ENCODE measurements around the gene MDM2.
"Not testable (repeated sequence)": the region's sequence is repeated elsewhere in the genome, so short reads cannot be mapped to it uniquely, and the experiment has no call there.

MDM2 gene

DNA sequence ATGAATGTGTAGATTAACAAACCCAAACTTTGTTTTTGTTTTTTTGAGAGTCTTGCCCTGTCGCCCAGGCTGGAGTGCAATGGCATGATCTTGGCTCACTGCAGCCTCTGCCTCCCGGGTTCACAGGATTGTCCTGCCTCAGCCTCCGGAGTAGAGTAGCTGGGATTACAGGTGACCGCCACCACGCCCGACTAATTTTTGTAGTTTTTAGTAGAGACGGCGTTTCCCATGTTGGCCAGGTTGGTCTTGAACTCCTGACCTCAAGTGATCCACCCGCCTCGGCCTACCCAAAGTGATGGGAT lies 752 bp upstream of the MDM2 start:
- DNase-seq, result not testable (repeated sequence)

DNA sequence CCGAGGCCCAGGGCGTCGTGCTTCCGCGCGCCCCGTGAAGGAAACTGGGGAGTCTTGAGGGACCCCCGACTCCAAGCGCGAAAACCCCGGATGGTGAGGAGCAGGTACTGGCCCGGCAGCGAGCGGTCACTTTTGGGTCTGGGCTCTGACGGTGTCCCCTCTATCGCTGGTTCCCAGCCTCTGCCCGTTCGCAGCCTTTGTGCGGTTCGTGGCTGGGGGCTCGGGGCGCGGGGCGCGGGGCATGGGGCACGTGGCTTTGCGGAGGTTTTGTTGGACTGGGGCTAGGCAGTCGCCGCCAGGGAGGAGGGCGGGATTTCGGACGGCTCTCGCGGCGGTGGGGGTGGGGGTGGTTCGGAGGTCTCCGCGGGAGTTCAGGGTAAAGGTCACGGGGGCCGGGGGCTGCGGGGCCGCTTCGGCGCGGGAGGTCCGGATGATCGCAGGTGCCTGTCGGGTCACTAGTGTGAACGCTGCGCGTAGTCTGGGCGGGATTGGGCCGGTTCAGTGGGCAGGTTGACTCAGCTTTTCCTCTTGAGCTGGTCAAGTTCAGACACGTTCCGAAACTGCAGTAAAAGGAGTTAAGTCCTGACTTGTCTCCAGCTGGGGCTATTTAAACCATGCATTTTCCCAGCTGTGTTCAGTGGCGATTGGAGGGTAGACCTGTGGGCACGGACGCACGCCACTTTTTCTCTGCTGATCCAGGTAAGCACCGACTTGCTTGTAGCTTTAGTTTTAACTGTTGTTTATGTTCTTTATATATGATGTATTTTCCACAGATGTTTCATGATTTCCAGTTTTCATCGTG lies 612 bp downstream of the MDM2 start:
- peak; percentile 34 for DNase-seq

DNA sequence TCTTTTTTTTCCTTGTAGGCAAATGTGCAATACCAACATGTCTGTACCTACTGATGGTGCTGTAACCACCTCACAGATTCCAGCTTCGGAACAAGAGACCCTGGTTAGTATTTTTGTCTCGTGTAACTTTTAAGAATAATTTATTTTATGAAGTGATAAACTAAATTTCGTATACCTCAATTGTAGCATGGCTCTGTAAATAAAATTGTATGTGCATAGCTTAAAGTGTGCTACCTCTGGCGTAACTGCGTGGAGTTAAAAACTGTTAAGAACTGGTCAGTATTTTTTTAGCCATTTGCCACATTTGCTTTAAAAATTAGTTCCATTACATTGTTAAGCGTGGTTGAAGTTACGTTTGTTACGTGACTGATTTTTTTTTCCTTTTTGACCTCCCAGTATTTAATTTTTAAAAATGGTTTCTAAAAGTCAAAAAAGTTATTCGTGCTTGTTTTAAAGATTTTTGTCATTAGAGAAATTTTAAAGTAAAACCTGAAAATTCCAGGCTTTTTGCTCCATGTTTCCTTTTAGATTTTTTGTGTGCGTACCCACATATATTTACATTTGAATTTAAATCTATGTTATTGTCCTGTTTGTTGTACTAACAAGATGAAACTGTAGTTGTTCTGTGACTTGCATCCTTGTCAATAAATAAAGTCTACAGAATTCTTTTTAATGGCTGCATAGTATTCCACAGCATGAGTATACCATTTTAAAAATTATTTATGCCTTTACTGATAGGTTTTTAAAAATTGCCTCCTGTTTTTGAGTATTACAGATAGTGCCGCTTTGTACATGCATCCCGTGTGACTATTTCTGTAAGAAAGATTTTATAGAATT lies 1.4 kb downstream of the MDM2 start:
- no peak for DNase-seq

DNA sequence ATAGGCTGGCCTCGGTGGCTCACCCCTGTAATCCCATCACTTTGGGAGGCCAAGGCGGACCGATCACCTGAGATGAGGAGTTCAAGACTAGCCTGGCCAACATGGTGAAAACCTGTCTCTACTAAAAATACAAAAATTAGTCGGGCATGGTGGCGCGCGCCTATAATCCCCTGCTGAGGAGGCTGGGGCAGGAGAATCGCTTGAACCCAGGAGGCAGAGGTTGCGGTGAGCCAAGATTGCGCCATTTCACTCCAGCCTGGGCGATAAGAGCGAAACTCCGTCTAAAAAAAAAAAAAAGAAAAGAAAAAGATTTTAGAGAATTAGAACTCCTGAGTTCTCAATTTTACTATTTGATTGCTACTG lies 2.0 kb downstream of the MDM2 start:
- not testable (repeated sequence) for DNase-seq

DNA sequence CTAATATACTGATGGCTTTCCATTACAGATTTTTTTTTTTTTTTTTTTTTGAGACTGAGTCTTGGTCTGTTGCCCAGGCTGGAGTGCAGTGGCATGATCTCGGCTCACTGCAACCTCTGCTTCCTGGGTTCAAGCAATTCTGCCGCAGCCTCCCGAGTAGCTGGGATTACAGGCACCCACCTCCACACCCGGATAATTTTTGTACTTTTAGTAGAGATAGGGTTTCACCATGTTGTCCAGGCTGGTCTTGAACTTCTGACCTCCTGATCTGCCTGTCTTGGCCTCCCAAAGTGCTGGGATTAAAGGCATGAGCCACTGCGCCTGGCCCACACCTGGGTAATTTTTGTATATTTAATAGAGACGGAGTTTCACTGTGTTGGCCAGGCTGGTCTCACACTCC lies 3.6 kb downstream of the MDM2 start:
- not testable (repeated sequence) for DNase-seq

DNA sequence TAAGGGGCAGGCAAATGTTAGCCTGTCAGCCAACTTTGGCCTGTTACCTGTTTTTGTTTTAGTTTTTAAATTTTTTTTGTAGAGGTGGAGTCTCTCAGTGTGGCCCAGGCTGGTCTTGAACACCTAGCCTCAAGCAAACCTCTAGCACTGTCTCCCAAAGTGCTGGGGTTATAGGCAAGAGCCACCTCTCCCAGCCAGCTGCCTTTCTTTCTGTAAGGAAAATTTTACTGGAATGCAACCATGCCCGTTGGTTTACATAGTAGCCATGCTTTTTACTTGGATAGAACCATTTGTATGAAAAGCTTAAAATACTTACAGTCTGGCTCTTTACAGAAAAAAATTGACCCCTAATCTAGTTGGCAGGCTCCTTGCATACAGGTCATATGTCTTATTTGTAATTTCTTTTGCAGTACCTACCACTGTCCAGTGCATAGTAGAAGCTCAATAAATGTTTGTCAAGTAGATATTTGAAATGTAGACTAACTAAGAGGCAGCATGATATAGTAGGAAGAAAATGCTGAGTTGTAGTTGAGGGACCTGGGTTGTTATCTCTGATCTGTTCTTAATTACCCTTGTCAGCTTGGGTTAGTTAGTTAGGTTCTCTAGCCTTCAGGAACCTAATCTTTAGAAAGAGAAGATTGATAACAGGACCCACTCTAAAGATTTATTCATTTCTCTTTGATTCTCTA lies 4.7 kb downstream of the MDM2 start:
- no peak for DNase-seq

DNA sequence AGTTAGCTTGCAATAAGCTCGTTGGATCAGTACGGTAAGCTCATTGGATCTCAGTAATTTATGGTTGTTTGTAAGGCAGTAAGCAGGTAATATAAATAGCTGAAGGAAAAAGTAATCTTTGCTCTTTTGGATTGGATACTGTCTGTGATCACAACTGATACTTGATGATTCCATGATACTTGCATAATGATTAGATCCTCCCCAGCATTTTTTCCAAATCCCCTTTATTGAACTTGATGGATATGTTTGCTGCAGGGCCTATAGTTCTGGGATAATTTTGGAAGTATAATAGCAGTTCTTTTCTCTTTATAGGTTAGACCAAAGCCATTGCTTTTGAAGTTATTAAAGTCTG lies 5.2 kb downstream of the MDM2 start:
- no peak for DNase-seq

DNA sequence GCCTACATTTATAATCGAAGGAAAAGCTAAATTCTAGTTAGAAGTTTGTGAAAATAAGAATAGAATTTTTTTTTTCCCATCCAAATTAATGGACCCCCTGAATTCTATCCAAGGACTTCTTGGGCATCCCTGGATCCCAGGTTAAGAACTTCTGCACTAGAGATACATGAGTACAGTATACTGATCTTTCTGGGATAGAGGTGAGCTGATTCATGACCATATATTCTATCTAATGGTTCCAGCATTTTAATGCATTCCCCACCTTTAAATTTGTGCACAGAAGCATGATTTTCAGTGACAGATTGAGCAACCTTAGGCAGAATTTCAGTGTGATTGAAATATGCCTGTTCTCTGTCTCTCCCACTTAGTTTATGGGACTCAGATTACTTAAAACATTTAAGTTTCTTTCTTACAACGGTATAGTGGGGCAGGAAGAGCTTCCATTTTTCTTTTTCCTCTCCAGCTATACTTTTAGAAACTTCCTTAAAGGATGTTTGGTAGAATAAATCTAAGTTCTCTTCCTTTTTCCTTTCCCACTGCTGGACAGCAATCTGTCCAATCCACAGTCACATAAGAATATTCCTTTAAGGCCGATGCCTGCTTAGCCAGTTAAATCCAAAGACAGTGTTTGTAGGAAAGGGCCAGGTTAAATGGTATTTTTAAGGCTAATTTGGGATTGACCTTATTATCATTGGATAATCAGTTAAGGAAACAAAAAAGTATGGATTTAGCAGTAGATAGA lies 6.7 kb downstream of the MDM2 start:
- no peak for DNase-seq

DNA sequence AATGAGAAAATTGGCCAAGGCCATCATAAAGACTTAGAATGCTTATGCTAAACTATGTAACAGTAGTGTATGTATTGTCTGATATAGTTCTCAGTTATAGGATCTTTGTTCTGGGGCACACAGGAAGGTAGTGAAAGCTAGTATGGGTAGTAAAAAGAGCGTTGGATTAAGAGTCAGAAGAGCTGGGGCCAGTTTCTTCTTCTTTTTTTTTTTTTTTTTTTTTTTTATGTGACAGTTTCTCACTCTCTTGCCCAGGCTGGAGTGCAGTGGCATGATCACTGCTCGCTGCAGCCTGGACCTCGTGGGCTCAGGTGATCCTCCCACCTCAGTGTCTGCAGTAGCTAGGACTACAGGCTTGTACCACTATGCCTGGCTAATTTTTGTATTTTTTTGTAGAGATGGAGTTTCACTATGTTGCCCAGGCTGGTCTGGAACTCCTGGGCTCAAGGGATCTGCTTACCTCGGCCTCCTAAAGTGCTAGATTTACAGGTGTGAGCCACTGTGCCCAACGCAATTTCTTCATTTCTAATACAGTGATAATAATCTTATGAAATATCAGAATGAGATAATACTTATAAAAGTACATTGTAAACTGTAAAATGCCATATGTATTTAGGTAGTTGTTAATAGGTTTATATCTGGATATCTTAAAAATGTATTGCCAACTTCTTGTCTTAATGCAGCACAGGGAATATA lies 7.4 kb downstream of the MDM2 start:
- DNase-seq, result no peak

DNA sequence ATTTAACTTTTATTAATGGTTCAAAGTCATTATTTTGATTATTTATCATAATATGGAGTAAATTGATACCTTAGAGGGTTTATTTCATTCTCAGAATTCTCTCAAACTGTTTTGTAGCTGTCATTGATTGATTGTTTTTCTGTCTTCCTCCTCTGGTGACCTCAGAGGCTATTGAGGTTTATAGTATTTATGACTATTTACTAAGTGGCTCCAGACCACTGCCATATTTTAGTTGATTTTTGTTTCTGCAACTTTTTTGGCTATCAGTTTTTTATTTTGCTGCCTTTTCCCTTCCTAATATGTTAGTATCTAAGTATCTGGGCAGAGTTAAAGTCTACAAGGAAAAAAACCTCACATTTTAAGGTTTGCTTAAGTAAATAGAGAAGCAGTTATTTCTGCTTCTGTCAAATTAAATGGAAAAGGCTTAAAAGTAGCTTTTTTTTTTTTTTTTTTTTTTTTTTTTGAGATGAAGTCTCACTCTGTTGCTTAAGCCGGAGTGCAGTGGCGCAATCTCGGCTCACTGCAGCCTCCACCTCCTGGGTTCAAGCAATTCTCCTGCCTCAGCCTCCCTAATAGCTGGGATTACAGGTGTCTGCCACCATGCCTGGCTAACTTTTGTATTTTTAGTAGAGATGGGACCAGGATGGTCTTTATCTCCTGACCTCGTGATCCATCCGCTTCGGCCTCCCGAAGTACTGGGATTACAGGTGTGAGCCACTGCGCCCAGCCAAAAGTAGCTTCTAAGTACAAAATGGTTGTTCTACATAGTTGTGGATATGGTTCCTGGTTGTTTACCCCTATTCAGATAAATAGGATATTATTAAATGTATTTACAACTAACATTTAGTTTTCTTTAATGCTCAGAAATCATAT lies 8.2 kb downstream of the MDM2 start:
- no peak for DNase-seq

DNA sequence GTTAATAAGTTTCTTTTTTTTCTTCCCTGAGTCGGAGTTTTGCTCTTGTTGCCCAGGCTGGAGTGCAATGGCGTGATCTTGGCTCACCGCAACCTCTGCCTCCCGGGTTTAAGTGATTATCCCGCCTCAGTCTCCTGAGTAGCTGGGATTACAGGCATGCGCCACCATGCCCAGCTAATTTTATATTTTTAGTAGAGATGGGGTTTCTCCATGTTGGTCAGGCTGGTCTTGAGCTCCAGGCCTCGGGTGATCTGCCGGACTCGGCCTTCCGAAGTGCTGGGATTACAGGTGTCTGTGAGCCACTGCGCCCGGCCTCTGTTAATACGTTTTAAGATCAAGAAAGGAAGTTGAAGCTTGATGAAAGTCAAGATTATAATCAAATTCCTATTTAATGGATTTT lies 11.5 kb downstream of the MDM2 start:
- DNase-seq, result not testable (repeated sequence)

DNA sequence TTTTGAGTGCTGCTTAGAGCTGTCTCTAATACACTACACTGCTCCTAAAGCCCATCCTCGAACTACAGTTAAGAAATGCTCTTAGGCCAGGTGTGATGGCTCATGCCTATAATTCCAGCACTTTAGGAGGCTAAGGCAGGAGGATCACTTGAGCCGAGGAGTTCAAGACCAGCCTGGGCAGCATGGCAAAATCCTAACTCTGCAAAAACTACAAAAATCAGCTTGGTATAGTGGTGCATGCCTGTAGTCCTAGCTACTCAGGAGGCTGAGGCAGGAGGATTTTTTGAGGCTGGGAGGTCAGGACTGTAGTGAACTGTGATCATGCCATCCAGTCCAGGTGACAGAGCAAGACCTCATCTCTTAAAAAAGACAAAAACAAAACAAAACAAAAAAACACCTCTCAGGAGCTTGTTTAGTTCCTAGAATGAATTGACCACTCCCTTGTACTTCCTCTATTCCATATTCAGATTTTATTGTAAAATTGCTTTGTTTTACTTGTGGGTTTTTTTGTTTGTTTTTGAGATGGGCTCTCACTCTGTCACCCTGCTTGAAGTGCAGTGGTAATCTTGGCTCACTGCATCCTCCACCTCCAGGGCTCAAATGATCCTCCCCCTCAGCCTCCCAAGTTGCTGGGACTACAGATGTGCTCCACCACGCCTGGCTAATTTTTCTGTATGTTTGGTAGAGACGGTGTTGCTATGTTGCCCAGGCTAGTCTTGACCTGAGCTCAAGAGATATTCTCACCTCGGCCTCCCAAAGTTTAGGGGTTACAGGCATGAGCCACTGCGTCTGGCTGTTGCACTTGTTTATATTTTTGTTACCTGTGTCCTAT lies 13.6 kb downstream of the MDM2 start:
- DNase-seq, result no peak

DNA sequence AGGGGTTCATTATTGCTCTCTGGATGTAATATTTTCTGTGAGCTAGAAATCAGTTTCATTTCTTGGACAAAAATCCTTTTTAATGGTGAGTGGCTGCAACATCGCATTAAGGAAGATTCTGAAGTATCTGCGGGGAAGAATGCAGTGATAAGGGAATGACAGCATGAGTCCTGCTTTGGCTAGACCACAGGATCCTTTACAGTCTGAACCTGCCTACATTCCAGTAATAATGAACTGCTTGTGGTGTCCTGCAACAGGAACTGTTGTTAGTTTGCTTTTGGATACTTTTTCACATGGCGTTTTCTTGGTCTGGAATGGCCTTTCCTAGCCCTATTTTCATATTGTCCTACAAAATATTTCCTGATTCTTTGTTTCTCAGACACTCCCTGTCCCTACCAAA lies 15.7 kb downstream of the MDM2 start:
- DNase-seq, result no peak

DNA sequence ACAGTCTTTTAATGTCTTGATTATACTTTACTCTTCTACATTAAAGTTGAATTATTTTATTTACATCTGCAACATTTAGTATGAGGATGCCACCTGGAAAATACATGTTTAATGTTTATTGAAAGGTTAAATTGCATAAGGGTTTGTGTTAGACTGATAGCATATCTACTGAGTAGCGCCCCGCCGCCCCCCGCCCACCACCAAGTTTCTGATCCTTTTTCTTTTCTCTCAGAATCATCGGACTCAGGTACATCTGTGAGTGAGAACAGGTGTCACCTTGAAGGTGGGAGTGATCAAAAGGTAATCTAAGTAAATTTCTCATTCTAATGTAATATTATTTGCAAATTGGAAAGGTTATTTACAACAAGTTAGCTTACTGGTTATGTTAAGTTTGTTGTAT lies 16.2 kb downstream of the MDM2 start:
- no peak for DNase-seq

DNA sequence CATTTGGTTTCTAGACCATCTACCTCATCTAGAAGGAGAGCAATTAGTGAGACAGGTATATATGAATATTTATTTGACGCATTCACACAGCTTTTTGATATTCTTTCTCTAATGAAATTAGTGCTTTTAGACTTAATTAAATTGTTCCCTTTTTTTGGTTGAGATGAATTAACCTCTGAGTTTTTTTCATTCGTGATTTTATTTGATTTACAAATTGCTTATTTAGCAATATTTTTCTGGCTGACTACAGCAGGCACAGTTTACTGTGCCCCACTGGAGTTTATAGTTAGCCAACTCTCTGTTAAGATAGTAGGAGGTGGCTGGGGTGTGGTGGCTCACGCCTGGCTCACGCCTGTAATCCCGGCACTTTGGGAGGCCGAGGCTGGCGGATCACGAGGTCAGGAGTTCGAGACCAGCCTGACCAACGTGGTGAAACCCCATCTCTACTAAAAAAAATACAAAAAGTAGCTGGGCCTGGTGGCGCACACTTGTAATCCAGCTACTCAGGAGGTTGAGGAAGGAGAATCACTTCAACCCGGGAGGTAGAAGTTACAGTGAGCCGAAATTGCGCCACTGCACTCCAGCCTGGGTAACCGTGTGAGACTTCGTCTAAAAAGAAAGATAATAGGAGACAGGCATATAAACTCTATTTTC lies 16.7 kb downstream of the MDM2 start:
- no peak for DNase-seq

DNA sequence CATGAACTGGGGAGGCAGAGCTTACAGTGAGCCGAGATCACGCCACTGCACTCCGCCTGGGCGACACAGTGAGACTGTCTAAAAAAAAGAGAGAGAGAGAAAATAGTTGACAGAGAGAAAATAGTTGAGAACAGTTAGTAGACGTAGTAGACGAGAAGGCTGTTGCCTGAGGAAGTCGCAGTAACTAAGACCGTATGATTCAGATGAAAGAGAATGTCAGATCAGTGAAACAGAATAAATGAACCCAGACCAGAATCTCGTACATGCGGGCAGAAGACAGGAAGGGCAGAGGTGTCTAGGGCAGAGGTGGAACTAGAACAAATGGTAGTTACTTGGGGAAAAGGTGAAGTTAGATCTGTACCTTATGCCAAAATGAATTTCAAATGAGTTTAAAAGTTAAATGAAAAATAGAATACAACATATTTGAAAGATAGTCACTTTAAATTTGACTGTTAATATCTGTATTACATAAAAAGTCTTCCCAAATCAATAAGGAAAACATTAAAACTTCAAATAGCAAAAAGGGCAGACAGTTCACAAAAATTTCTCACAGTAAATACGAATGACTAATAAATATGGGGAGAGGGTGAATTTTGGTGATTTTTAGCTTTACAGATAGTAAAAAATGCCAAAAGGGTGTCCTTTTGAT lies 17.7 kb downstream of the MDM2 start:
- DNase-seq, result no peak

DNA sequence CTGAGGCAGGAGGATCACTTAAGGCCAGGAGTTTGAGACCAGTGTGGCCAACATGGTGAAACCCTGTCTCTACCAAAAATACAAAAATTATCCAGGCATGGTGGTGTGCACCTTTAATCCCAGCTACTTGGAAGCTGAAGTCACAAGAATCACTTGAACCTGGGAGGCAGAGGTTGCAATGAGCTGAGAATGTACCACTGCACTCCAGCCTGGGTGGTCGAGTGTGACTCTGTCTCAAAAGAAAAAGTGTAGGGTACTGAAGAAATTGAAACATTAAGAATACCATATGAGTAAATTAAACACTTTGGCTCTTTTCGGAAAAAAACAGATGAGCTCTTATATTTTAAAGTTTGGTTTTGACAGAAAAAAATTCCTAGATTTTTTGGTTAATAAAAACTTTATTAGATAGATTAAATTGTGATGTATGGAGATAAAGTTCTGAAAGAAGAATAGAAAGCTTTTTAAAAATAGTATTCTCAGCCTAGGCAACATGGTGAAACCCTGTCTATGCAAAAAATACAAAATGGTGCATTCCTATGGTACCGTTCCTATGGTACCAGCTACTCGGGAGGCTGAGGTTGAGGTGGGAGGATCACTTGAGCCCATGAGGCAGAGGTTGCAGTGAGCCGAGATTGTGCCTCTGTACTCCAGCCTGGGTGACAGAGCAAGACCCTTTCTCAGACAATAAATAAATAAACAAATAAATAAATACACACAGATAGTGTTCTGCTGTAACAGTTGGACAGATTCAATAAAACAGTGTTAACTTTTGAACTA lies 20.1 kb downstream of the MDM2 start:
- no peak for DNase-seq

DNA sequence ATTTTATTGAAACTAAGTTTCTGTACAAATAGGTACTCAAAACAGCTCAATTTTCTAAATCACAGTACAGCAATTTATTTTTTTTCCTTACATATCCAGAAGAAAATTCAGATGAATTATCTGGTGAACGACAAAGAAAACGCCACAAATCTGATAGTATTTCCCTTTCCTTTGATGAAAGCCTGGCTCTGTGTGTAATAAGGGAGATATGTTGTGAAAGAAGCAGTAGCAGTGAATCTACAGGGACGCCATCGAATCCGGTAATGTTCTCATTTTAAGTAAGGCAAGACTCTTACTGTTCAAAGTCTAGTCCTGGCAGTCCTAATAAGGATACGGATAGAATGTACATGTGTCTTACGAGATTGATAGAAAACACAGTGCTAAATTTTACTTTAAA lies 20.7 kb downstream of the MDM2 start:
- DNase-seq, result no peak

DNA sequence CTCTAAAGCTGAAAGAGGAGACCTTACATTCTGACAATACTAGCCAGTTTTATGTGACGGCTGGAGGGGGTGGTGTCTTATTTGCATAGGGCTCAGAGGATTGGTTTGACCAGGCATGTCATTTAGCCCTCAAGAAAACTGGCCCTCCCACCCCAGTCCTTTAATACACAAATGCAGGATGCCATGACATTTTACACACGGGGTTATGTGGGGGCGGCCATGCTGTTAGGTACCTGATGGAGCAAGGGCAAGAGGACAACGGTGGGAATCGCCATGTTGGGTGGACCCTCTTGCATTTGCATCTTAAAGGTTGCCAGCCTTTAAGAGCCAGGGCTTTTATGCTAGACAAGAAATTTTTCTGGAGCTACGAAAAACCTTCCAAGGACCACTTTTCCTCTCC lies 23.3 kb downstream of the MDM2 start:
- DNase-seq, result no peak
